HG03521 (cell line): ENCODE data around the gene FYN.
"Not testable (repeated sequence)": the region's sequence is repeated elsewhere in the genome, so short reads cannot be mapped to it uniquely, and the experiment has no call there.

Experiments
- ATAC-seq: cut with Tn5 transposase; IDR thresholded peaks from one replicate; pipeline ENCODE4 v1.9.1; 2021; ENCODE audit warnings: mild to moderate bottlenecking, moderate library complexity; ENCODE audit not compliant: unreplicated experiment

Gene FYN

GRCh38 chr6:111642463-111643158 lies 230.6 kb downstream of the FYN start:
- ATAC-seq = no peak

GRCh38 chr6:111639266-111639665 lies 234.0 kb downstream of the FYN start:
- ATAC-seq = no peak

GRCh38 chr6:111634981-111635380 lies 238.3 kb downstream of the FYN start:
- not testable (repeated sequence) for ATAC-seq

- ATAC-seq = no peak
Observed at GRCh38 chr6:111633822-111634221, 239.4 kb downstream of the FYN start.

- ATAC-seq = no peak
Observed at GRCh38 chr6:111632468-111633247, 240.6 kb downstream of the FYN start.

- no peak for ATAC-seq
Observed at GRCh38 chr6:111631903-111632460, 241.3 kb downstream of the FYN start.

GRCh38 chr6:111631018-111631417 lies 242.2 kb downstream of the FYN start:
- no peak for ATAC-seq

GRCh38 chr6:111628142-111628850 lies 245.0 kb downstream of the FYN start:
- no peak for ATAC-seq

GRCh38 chr6:111626441-111626840 lies 246.8 kb downstream of the FYN start:
- no peak for ATAC-seq

GRCh38 chr6:111625461-111626391 lies 247.5 kb downstream of the FYN start:
- ATAC-seq = no peak

- ATAC-seq = no peak
Observed at GRCh38 chr6:111625099-111625416, 248.2 kb downstream of the FYN start.

GRCh38 chr6:111624401-111625098 lies 248.7 kb downstream of the FYN start:
- ATAC-seq = no peak

GRCh38 chr6:111623046-111623718 lies 250.1 kb downstream of the FYN start:
- ATAC-seq = no peak

- ATAC-seq = no peak
Observed at GRCh38 chr6:111620169-111620568, 253.1 kb downstream of the FYN start.

GRCh38 chr6:111618407-111618806 lies 254.8 kb downstream of the FYN start:
- ATAC-seq = no peak

- ATAC-seq = no peak
Observed at GRCh38 chr6:111617149-111617548, 256.1 kb downstream of the FYN start.

- no peak for ATAC-seq
Observed at GRCh38 chr6:111615916-111616612, 257.2 kb downstream of the FYN start.

GRCh38 chr6:111614833-111615582 lies 258.2 kb downstream of the FYN start:
- ATAC-seq = no peak
